HCT116 (cell line): Measurements from ENCODE around the gene KRT81. TPM values are rescaled to one million over a fixed set of nuclear protein-coding genes. Genes with fewer than 3 reads are reported as not detected.

Experiments
- ATAC-seq: fragments of 200-7000 bp; cut with Tn5 transposase; 2 replicates; pipeline ENCODE4 v1.9.1; 2020; ENCODE audit warnings: mild to moderate bottlenecking, moderate library complexity
- BruUV-seq: library from RNA; stranded (reverse); fragments of 400-500 nt; replicated peaks from 2 replicates; lab custom pipeline; 2021; lab: Mats Ljungman, UMichigan
- CTCF ChIA-PET: fragments of 300-600 bp; sonication (Branson Sonifier 250); formaldehyde crosslinking; loops from one replicate; lab custom pipeline; 2021; ENCODE audit warnings: antibody characterized with exemption; lab: Charles Lee
- POLR2A ChIA-PET: fragments of 300-600, 350-600 bp; sonication (Branson Sonifier 250); formaldehyde crosslinking; loops from one replicate; lab custom pipeline; 2021; ENCODE audit warnings: antibody characterized with exemption; lab: Charles Lee
- RAD21 ChIA-PET, 2 experiments: fragments of 300-600 bp; sonication (Branson Sonifier 250); formaldehyde crosslinking; loops; one replicate each; lab custom pipeline; 2023; ENCODE audit warnings: low total read pairs in 2 of 2; ENCODE audit not compliant: uncharacterized antibody in 2 of 2, unreplicated experiment in 2 of 2, low non-redundant PET in 1 of 2; lab: Charles Lee
- DNase-seq: peaks from one replicate; pipeline ENCODE4 v3.0.0-alpha.2; 2010; ENCODE audit warnings: low read depth, low spot score
- H2AFZ ChIP-seq: fragments of 200-600 bp; shearing (Covaris generic), sonication (generic); 2 replicates; pipeline ENCODE4 v1.6.1; 2017; ENCODE audit warnings: low read depth, mixed run types, mixed read lengths, antibody characterized with exemption, low read length; ENCODE audit not compliant: poor library complexity, severe bottlenecking
- H3K27ac ChIP-seq: 2 replicates; pipeline ENCODE4 v1.5.1; 2012; ENCODE audit warnings: low read depth, low read length
- H3K27me3 ChIP-seq: fragments of 200-600 bp; sonication (generic); 2 replicates; pipeline ENCODE4 v1.6.1; 2016; ENCODE audit warnings: mixed run types, low read length, mixed read lengths; ENCODE audit not compliant: insufficient read depth
- H3K36me3 ChIP-seq, 2 experiments: fragments of 200-500 bp in 1 of 2; fragments of 200-600 bp in 1 of 2; sonication (Bioruptor generic) in 1 of 2; sonication (generic) in 1 of 2; 2 replicates each; pipeline versions ENCODE4 v1.5.1 to v1.6.1; 2014 to 2016; ENCODE audit warnings: low read length in 2 of 2, inconsistent platforms in 1 of 2, mixed read lengths in 1 of 2, mixed run types in 1 of 2; ENCODE audit not compliant: insufficient read depth in 2 of 2, control insufficient read depth in 1 of 2
- H3K4me1 ChIP-seq, 2 experiments: fragments of 200-600 bp in 1 of 2; sonication (generic) in 1 of 2; 2 replicates each; pipeline versions ENCODE4 v1.5.1 to v1.6.1; 2012 to 2017; ENCODE audit warnings: low read length in 2 of 2, inconsistent platforms in 1 of 2, mild to moderate bottlenecking in 1 of 2, mixed read lengths in 1 of 2, mixed run types in 1 of 2, moderate library complexity in 1 of 2; ENCODE audit not compliant: insufficient read depth in 2 of 2, control insufficient read depth in 1 of 2
- H3K4me2 ChIP-seq: fragments of 200-600 bp; sonication (generic); 2 replicates; pipeline ENCODE4 v1.6.1; 2017; ENCODE audit warnings: mixed run types, low read length, mixed read lengths
- H3K4me3 ChIP-seq, 2 experiments: fragments of 200-600 bp in 1 of 2; sonication (generic) in 1 of 2; replicated peaks in 1 of 2; 2 replicates each; pipeline ENCODE4 v1.5.1; 2011 to 2016; ENCODE audit warnings: low read length in 2 of 2, control low read depth in 1 of 2, low read depth in 1 of 2, mild to moderate bottlenecking in 1 of 2, mixed read lengths in 1 of 2, mixed run types in 1 of 2
- H3K79me2 ChIP-seq: fragments of 200-600 bp; sonication (generic); 2 replicates; pipeline ENCODE4 v1.6.1; 2017; ENCODE audit warnings: mild to moderate bottlenecking, mixed run types, low read length, moderate library complexity, mixed read lengths; ENCODE audit not compliant: insufficient read depth
- H3K9ac ChIP-seq: fragments of 200-600 bp; sonication (generic); 2 replicates; pipeline ENCODE4 v1.6.1; 2016; ENCODE audit warnings: low read length, mixed read lengths
- H3K9me2 ChIP-seq: fragments of 200-600 bp; sonication (generic), shearing (Covaris generic); 2 replicates; pipeline ENCODE4 v1.6.1; 2017; ENCODE audit warnings: mixed run types, mild to moderate bottlenecking, moderate library complexity; ENCODE audit not compliant: insufficient read depth
- H3K9me3 ChIP-seq, 2 experiments: fragments of 200-500 bp in 1 of 2; fragments of 200-600 bp in 1 of 2; sonication (Bioruptor generic) in 1 of 2; sonication (generic) in 1 of 2; 2 replicates each; pipeline ENCODE4 v1.6.1; 2014 to 2017; ENCODE audit warnings: low read length in 2 of 2, mixed read lengths in 2 of 2, inconsistent platforms in 1 of 2, low read depth in 1 of 2, mild to moderate bottlenecking in 1 of 2, mixed run types in 1 of 2, moderate library complexity in 1 of 2; ENCODE audit not compliant: control insufficient read depth in 1 of 2, insufficient read depth in 1 of 2
- H4K20me1 ChIP-seq: fragments of 200-600 bp; sonication (generic), shearing (Covaris generic); 2 replicates; pipeline ENCODE4 v1.6.1; 2017; ENCODE audit warnings: mixed run types, mild to moderate bottlenecking, moderate library complexity; ENCODE audit not compliant: insufficient read depth
- EGR1 ChIP-seq: IDR thresholded peaks from 2 replicates; pipeline ENCODE4 v1.6.1; 2012; ENCODE audit warnings: low read depth
- POLR2A ChIP-seq: IDR thresholded peaks from 2 replicates; pipeline ENCODE4 v1.7.0; 2011; ENCODE audit warnings: borderline replicate concordance; ENCODE audit not compliant: insufficient read depth, insufficient read length; ENCODE audit errors: extremely low read depth
- SIN3A ChIP-seq: IDR thresholded peaks from 2 replicates; pipeline ENCODE4 v1.6.1; 2012; ENCODE audit warnings: low read depth
- SP1 ChIP-seq: IDR thresholded peaks from 2 replicates; pipeline ENCODE4 v1.6.1; 2012; ENCODE audit warnings: low read depth
- ZFX ChIP-seq: fragments of 450-650 bp; IDR thresholded peaks from 2 replicates; pipeline ENCODE4 v1.6.1; 2017
- intact Hi-C: fragments of 100-400 bp; cut with micrococcal nuclease; formaldehyde crosslinking; loops from 2 replicates; pipeline ENCODE4 v1.10.0; 2022
- total RNA-seq: library from RNA; stranded (reverse); gene quantifications from one replicate; pipeline ENCODE4 v1.2.1, GENCODE V29; 2021; ENCODE audit not compliant: unreplicated experiment
- TF ChIP-seq, protein P1 (sequence below): IDR thresholded peaks from 2 replicates; pipeline ENCODE4 v1.6.1; 2012; ENCODE audit warnings: low read depth

Gene KRT81
- total RNA-seq, 1 experiment from 2014 or later, result 0.84 TPM

DNA sequence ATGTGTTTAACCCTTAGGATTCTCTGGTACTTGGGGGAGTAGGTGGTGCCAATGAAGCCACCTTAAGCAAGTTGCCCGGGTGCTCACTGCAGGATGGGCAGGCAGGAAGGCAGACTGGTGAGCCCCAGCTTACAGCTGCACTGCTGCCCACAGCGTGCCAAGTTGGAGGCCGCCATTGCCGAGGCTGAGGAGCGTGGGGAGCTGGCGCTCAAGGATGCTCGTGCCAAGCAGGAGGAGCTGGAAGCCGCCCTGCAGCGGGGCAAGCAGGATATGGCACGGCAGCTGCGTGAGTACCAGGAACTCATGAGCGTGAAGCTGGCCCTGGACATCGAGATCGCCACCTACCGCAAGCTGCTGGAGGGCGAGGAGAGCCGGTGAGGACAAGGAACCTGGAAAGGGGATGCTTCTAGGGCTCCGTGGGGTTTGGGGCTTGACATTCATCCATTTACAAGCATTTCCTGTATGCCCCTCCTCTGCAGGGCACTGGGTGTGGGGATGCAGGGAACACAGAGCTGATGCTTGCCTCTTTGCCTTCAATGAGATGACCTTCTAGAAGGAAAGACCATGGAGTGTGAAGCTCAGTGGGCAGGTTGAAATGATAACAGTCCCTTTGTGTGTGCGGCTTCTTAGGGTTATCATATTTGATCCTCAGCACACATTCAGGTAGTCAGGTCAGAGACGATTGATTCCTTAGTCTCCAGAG is 45.9 kb downstream of the KRT81 start:
- Histone ChIP-seq H3K4me3 (no peak overlapping the region), H3K9me3 (no peaks in the 10 kb centered on the region), H3K9ac (peak overlapping the region; percentile 44; the same call in 1 of the 2 replicates), H3K9me2 (no peaks in the 10 kb centered on the region), H3K4me1 (peaks cover 66 to 87% of the 10 kb centered on the region in 2 experiments), H2AFZ (no peak overlapping the region), H4K20me1 (no peaks in the 10 kb centered on the region), H3K27ac (no peak overlapping the region; the same call in 1 of the 2 replicates), H3K36me3 (no peaks in the 10 kb centered on the region), H3K79me2 (no peaks in the 10 kb centered on the region), H3K4me2 (peak overlapping the region; percentile 88; the same call in 1 of the 2 replicates), H3K27me3 (no peaks in the 10 kb centered on the region)
- ATAC-seq (no peak), DNase-seq (no peak)
- RAD21 ChIA-PET, result no interaction called here
- intact Hi-C loops, result no loop called here
- BruUV-seq, result no TSS peak
- POLR2A ChIA-PET, result interaction anchor here (1.2 to 1.7 kb wide), 2 partner anchors 34 to 98 kb away, joined by 3 to 6 read pairs; no protein-coding TSS in a partner anchor
- CTCF ChIA-PET, result interaction anchor here (1.3 to 3.5 kb wide), 4 partner anchors 24 to 82 kb away, joined by 4 to 21 read pairs (median 8); no protein-coding TSS in a partner anchor
- TF ChIP-seq POLR2A (no peak), SIN3A (no peak), EGR1 (no peak), ZFX (no peak), SP1 (no peak)
- TF ChIP-seq, protein P1, sequence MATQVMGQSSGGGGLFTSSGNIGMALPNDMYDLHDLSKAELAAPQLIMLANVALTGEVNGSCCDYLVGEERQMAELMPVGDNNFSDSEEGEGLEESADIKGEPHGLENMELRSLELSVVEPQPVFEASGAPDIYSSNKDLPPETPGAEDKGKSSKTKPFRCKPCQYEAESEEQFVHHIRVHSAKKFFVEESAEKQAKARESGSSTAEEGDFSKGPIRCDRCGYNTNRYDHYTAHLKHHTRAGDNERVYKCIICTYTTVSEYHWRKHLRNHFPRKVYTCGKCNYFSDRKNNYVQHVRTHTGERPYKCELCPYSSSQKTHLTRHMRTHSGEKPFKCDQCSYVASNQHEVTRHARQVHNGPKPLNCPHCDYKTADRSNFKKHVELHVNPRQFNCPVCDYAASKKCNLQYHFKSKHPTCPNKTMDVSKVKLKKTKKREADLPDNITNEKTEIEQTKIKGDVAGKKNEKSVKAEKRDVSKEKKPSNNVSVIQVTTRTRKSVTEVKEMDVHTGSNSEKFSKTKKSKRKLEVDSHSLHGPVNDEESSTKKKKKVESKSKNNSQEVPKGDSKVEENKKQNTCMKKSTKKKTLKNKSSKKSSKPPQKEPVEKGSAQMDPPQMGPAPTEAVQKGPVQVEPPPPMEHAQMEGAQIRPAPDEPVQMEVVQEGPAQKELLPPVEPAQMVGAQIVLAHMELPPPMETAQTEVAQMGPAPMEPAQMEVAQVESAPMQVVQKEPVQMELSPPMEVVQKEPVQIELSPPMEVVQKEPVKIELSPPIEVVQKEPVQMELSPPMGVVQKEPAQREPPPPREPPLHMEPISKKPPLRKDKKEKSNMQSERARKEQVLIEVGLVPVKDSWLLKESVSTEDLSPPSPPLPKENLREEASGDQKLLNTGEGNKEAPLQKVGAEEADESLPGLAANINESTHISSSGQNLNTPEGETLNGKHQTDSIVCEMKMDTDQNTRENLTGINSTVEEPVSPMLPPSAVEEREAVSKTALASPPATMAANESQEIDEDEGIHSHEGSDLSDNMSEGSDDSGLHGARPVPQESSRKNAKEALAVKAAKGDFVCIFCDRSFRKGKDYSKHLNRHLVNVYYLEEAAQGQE, result no peak
